H1 (cell line): ENCODE results near the gene LAD1. TPM values are rescaled to one million over a fixed set of nuclear protein-coding genes. Genes with fewer than 3 reads are reported as not detected.

Experiments
- USF2 ChIP-seq: IDR thresholded peaks from 2 replicates; pipeline ENCODE4 v1.6.1; 2011; ENCODE audit warnings: low read length, improper control_type of control experiment
- polyA plus RNA-seq, 7 experiments: library from polyadenylated mRNA; depleted of rRNA in 3 of 7; stranded (reverse) in 5 of 7; unstranded in 2 of 7; fragments of >200 nt in 5 of 7; fragments of 200-250 nt in 2 of 7; gene quantifications; 1 replicate in 5 of 7; 2 replicates in 1 of 7; 4 replicates in 1 of 7; pipeline versions ENCODE4 v1.2.1 to v1.2.3, GENCODE V29; 2011 to 2013; ENCODE audit warnings: missing spikeins in 2 of 7, mixed read lengths in 2 of 7
- total RNA-seq: library from RNA; stranded (reverse); fragmentation: NEBNext Ultra II Directional; extraction: Animal tissue kit (Norgen Biotek cat#: 25700); gene quantifications from 2 replicates; pipeline ENCODE4 v1.2.1, GENCODE V29; 2021

The LAD1 gene
- total and polyA plus RNA-seq, 2 of the 8 experiments (the other 6 are each of a cell fraction or from before 2014, with no cell fraction given): 9.3 to 32.8 TPM

DNA sequence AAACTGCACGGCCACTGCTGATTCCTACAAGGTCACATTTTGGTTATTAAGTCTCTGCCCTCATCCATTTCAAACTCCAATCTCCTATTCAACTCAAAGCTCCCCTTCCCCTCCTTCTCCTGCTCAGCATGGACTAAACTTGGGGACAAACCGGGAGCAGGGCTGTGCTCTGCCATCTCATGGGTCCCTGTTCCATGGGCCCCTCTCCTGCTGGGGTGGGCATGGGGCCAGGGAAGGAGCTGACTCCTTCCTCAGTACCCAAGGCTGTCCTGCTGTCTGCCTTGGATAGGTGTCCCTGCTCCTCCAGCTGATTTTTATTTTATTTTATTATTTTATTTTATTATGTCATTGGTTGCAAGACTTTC, 48.8 kb downstream of the LAD1 start (continued):
- no peak for TF ChIP-seq USF2
